SK-N-MC (cell line): ENCODE measurements around the gene LBX1.

Experiments
- EZH2 ChIP-seq: fragments of 200-600 bp; sonication (generic); IDR thresholded peaks from one replicate; pipeline ENCODE4 v1.6.1; 2017; ENCODE audit warnings: antibody characterized with exemption
- FOXP2 ChIP-seq: optimal IDR thresholded peaks from 2 replicates; pipeline ENCODE3; 2011; ENCODE audit warnings: mild to moderate bottlenecking, moderate library complexity; ENCODE audit not compliant: insufficient read depth; ENCODE audit errors: extremely low read length, control extremely low read depth
- POLR2AphosphoS5 ChIP-seq: IDR thresholded peaks from 2 replicates; pipeline ENCODE4 v1.6.1; 2012; ENCODE audit warnings: mild to moderate bottlenecking, low read depth, low read length, borderline replicate concordance

- TF ChIP-seq POLR2AphosphoS5 (no peak), EZH2 (no peak), FOXP2 (no peak)
Measured at GRCh38 chr10:101273330-101273729, 44.1 kb upstream of the LBX1 start.
